ENCODE results near the gene FNIP1. TPM values are rescaled to one million over a fixed set of nuclear protein-coding genes. Genes with fewer than 3 reads are reported as not detected.

The FNIP1 gene
- total RNA-seq, 4 donors from 2014 or later = 40.7 to 75.0 (median 62.8) TPM

DNA sequence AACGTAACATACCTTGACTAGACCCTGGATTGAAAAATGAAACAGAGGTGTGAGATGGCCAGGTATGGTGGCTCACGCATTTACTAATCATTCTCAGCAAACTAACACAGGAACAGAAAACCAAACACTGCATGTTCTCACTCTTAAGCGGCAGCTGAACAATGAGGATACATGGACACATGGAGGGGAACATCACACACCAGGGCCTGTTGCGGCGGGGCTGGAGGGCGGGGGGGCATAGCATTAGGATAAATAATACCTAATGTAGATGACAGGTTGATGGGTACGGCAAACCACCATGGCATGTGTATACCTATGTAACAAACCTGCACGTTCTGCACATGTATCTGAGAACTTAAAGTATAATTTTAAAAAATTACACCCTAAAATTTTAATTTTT is 177.7 kb downstream of the FNIP1 start:
- no peak overlapping the region for H3K4me3 ChIP-seq
- no peaks in the 10 kb centered on the region for H3K27me3 ChIP-seq
- no peak overlapping the region for H3K27ac ChIP-seq
- WGBS, 2 donors (ENCODE audit: low coverage in 1 of 2) = 65 to 79% methylated on average over 5 to 8 of the region's 8 CpGs
- no peaks in the 10 kb centered on the region for H3K9me3 ChIP-seq
- peaks cover 0 to 60% (median 0%) of the 10 kb centered on the region in 3 donors for H3K4me1 ChIP-seq
- no peak for ATAC-seq
- TF ChIP-seq POLR2A (IDR thresholded peaks at IDR 0.05) = no peak
- TF ChIP-seq POLR2AphosphoS5 (IDR thresholded peaks at IDR 0.05) = no peak
- no peak for TF ChIP-seq EP300 (IDR thresholded peaks at IDR 0.05)
- TF ChIP-seq, protein P1, sequence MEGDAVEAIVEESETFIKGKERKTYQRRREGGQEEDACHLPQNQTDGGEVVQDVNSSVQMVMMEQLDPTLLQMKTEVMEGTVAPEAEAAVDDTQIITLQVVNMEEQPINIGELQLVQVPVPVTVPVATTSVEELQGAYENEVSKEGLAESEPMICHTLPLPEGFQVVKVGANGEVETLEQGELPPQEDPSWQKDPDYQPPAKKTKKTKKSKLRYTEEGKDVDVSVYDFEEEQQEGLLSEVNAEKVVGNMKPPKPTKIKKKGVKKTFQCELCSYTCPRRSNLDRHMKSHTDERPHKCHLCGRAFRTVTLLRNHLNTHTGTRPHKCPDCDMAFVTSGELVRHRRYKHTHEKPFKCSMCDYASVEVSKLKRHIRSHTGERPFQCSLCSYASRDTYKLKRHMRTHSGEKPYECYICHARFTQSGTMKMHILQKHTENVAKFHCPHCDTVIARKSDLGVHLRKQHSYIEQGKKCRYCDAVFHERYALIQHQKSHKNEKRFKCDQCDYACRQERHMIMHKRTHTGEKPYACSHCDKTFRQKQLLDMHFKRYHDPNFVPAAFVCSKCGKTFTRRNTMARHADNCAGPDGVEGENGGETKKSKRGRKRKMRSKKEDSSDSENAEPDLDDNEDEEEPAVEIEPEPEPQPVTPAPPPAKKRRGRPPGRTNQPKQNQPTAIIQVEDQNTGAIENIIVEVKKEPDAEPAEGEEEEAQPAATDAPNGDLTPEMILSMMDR (IDR thresholded peaks at IDR 0.05) = no peak
- no peaks in the 10 kb centered on the region for H3K36me3 ChIP-seq

DNA sequence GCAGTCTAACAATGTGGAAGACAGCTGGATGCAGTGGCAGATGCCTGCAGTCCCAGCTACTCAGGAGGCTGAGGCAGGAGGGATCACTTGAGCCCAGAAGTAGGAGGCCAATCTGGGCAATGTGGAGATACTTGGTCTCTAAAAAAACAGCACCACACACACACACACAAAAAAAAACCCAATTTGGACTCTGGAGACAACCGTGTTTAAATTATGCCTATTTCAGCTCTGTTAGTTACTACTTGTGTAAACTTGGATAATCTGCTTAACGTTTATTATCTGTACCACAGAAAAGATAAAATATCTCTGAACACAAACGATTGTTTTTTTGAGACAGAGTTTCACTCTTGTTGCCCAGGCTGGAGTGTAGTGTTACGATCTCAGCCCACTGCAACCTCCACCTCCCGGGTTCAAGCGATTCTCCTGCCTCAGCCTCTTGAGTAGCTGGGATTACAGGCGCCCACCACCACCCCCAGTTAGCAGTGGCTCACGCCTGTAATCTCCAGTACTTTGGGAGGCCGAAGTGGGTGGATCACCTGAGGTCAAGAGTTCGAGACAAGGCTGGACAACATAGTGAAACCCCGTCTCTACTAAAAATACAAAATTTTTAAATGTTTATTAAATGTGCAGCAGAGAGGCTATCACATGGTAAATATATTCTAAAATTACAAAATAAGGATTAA is 179.5 kb downstream of the FNIP1 start:
- WGBS, 2 donors (ENCODE audit: low coverage in 1 of 2) = 65 to 73% methylated on average over 8 to 9 of the region's 11 CpGs

DNA sequence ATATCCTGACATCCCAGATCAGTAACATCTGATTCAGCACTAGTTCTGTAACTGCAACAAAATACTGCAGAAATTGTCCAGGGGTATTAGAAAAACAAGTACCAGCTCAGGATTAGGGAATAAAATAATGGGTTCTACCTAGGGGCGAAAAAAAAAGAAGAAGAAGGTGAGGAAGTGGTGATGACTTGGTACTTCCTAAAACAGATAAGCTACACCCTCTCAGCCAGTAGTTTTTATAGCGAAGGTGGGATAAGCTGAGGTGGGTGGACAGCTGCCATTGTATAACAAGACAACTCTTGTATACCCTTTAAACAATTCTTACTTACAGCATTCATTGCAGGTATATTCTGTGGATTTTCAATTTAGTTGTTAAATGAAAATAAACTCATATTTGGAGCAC is 180.9 kb downstream of the FNIP1 start:
- no peak for ATAC-seq
- peaks cover 0 to 39% (median 0%) of the 10 kb centered on the region in 3 donors for H3K4me1 ChIP-seq
- no peaks in the 10 kb centered on the region for H3K9me3 ChIP-seq
- TF ChIP-seq EP300 (IDR thresholded peaks at IDR 0.05) (no peak), POLR2AphosphoS5 (IDR thresholded peaks at IDR 0.05) (no peak), POLR2A (IDR thresholded peaks at IDR 0.05) (no peak)
- TF ChIP-seq, protein P1 (IDR thresholded peaks at IDR 0.05) = no peak
- H3K4me3 ChIP-seq = no peak overlapping the region
- no peak overlapping the region for H3K27ac ChIP-seq
- H3K36me3 ChIP-seq = no peaks in the 10 kb centered on the region
- H3K27me3 ChIP-seq = no peaks in the 10 kb centered on the region
- WGBS, 2 donors (ENCODE audit: low coverage in 1 of 2) = 80 to 90% methylated on average over 2 of the region's 2 CpGs

More for the DNA sequence above, 179.5 kb downstream of the FNIP1 start:
- H3K4me3 ChIP-seq = no peak overlapping the region
- ATAC-seq = no peak
- H3K27ac ChIP-seq = no peak overlapping the region
- no peaks in the 10 kb centered on the region for H3K9me3 ChIP-seq
- H3K4me1 ChIP-seq = peaks cover 0 to 51% (median 0%) of the 10 kb centered on the region in 3 donors
- H3K36me3 ChIP-seq = no peaks in the 10 kb centered on the region
- TF ChIP-seq, protein P1 (IDR thresholded peaks at IDR 0.05) = no peak
- TF ChIP-seq EP300 (IDR thresholded peaks at IDR 0.05) = no peak
- no peak for TF ChIP-seq POLR2AphosphoS5 (IDR thresholded peaks at IDR 0.05)
- TF ChIP-seq POLR2A (IDR thresholded peaks at IDR 0.05) = no peak
- no peaks in the 10 kb centered on the region for H3K27me3 ChIP-seq

DNA sequence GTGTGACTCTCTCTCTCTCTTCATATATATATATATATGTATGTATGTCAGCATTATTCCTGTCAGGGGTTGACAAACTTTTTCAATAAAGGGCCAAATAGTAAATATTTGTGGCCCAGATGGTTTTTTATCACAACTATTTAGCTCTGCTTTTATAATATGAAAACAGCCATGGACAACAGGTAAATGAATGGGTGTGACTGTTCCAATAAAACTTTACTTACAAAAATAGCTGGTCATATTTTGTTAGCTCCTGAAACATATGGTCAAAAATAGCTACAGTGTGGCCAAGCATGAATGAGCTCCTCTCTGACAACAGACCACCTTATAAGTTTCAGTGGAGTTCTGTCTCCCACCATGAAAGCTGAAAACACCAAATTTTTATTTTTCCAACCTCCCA is 183.4 kb downstream of the FNIP1 start:
- ATAC-seq = no peak
- Histone ChIP-seq H3K4me1 (peaks cover 0 to 37% (median 3%) of the 10 kb centered on the region in 3 donors), H3K27ac (no peak overlapping the region), H3K27me3 (no peaks in the 10 kb centered on the region), H3K4me3 (no peak overlapping the region), H3K9me3 (no peaks in the 10 kb centered on the region), H3K36me3 (no peaks in the 10 kb centered on the region)
- TF ChIP-seq POLR2AphosphoS5 (IDR thresholded peaks at IDR 0.05) (no peak), POLR2A (IDR thresholded peaks at IDR 0.05) (no peak), EP300 (IDR thresholded peaks at IDR 0.05) (no peak)
- TF ChIP-seq, protein P1 (IDR thresholded peaks at IDR 0.05) = no peak

DNA sequence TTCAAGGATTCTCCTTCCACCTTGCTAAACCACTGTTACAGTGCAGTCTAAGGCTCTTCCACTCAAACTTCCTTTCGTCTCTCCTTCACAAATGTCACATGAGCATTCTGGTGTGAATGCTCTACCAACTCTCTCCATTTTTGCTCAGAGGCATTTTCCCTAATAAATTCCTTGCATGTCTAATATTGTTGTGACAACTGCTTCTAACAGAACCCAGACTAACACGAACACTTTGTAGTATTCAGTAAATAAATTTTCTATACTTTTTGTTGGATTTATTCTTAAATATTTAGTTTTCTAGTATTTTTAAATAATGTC is 185.8 kb downstream of the FNIP1 start:
- H3K27ac ChIP-seq = no peak overlapping the region

More for the DNA sequence above, 185.8 kb downstream of the FNIP1 start:
- WGBS, 2 donors (ENCODE audit: low coverage in 1 of 2) = 83 to 88% methylated on average over 2 of the region's 2 CpGs
- TF ChIP-seq EP300 (IDR thresholded peaks at IDR 0.05) = no peak
- no peak for TF ChIP-seq POLR2A (IDR thresholded peaks at IDR 0.05)
- TF ChIP-seq POLR2AphosphoS5 (IDR thresholded peaks at IDR 0.05) = no peak
- TF ChIP-seq, protein P1 (IDR thresholded peaks at IDR 0.05) = no peak
- H3K4me1 ChIP-seq = peaks cover 0 to 51% (median 3%) of the 10 kb centered on the region in 3 donors
- no peaks in the 10 kb centered on the region for H3K9me3 ChIP-seq
- H3K27me3 ChIP-seq = no peaks in the 10 kb centered on the region
- ATAC-seq = no peak
- H3K36me3 ChIP-seq = no peaks in the 10 kb centered on the region
- no peak overlapping the region for H3K4me3 ChIP-seq
